Thymus (tissue), 11 donors: ENCODE results near the gene CEP131. TPM values are rescaled to one million over a fixed set of nuclear protein-coding genes. Genes with fewer than 3 reads are reported as not detected.
A peak's percentile ranks its signal among the peaks of the same experiment; 100 is the strongest.

Source experiments
- DNase-seq, 9 donors: peaks; one replicate each; pipeline ENCODE4 v3.0.0-alpha.2; 2013; ENCODE audit warnings: low spot score in 9 of 9, low read depth in 6 of 9, missing footprints in 1 of 9
- H3K27ac ChIP-seq, 2 donors: one replicate each; pipeline ENCODE4 v1.5.1; 2013; ENCODE audit warnings: control low read depth in 1 of 2, low read depth in 1 of 2, low read length in 1 of 2, mild to moderate bottlenecking in 1 of 2, moderate library complexity in 1 of 2
- H3K27me3 ChIP-seq, 2 donors: one replicate each; pipeline ENCODE4 v1.5.1; 2013; ENCODE audit warnings: low read length in 1 of 2; ENCODE audit not compliant: control insufficient read depth in 2 of 2, insufficient read depth in 1 of 2
- H3K36me3 ChIP-seq, 2 donors: one replicate each; pipeline ENCODE4 v1.5.1; 2013; ENCODE audit warnings: low read length in 1 of 2, mild to moderate bottlenecking in 1 of 2, moderate library complexity in 1 of 2; ENCODE audit not compliant: control insufficient read depth in 2 of 2, insufficient read depth in 2 of 2
- H3K4me1 ChIP-seq, 2 donors: one replicate each; pipeline ENCODE4 v1.5.1; 2013; ENCODE audit warnings: low read length in 2 of 2; ENCODE audit not compliant: control insufficient read depth in 2 of 2, insufficient read depth in 2 of 2
- H3K4me3 ChIP-seq, 2 donors: one replicate each; pipeline ENCODE4 v1.5.1; 2013; ENCODE audit warnings: low read length in 2 of 2, control low read depth in 1 of 2, mild to moderate bottlenecking in 1 of 2
- H3K9me3 ChIP-seq, 2 donors: one replicate each; pipeline ENCODE4 v1.5.1; 2013; ENCODE audit warnings: low read length in 1 of 2, mild to moderate bottlenecking in 1 of 2; ENCODE audit not compliant: control insufficient read depth in 2 of 2, insufficient read depth in 1 of 2
- WGBS: extraction: QIAGEN DNeasy Blood & Tissue Kit; methylation state at CpG from one replicate; pipeline ENCODE4 v1.1.7; 2013; 5-methylcytosine and 5-hydroxymethylcytosine counted together
- polyA plus RNA-seq: library from polyadenylated mRNA; stranded (reverse); fragments of 200-250 nt; gene quantifications from one replicate; pipeline ENCODE4 v1.2.3, GENCODE V29; 2013
- total RNA-seq: library from RNA; stranded (reverse); fragments of 120-200 nt; gene quantifications from one replicate; pipeline ENCODE4 v1.2.4, GENCODE V29; 2013
- donor health status: healthy.

CEP131 gene
- total and polyA plus RNA-seq, 2 donors, result 6.3 to 13.3 TPM

DNA sequence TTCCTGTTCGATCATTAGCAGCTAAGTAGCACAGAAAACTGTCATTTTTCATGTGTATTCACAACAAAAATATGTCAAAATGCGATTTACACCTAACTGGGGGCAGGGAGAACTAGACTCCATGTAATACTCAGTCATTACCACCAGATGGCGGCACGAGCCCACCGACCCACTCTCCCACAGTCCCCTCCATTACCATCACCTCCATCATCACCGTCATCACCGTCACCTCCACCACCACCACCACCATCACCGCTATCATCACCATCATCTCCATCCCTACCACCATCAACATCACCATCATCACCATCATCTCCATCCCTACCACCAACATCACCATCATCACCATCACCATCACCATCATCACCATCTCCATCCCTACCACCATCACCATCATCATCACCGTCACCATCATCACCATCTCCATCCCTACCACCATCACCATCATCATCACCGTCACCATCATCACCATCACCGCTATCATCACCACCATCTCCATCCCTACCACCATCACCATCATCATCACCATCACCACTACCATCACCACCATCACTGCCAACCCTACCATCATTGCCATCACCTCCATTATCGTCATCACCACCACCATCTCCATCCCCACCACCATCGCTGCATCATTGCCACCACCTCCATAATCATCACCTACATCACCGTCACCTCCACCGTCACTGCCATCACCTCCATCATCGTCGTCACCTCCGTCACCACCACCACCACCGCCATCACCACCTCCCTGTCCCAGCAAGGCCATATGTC, 30.8 kb upstream of the CEP131 start:
- WGBS, result 72% methylated on average over 19 of the region's 19 CpGs
- Histone ChIP-seq H3K27me3 (no peaks in the 10 kb centered on the region), H3K4me3 (no peak overlapping the region), H3K36me3 (peaks cover 47 to 60% of the 10 kb centered on the region in 2 donors), H3K9me3 (peaks cover 3 to 16% of the 10 kb centered on the region in 2 donors), H3K27ac (no peak overlapping the region), H3K4me1 (peaks cover 4 to 45% of the 10 kb centered on the region in 2 donors)
- DNase-seq, result peak in 4 of 9 donors; percentile 41 to 73 (median 60)

DNA sequence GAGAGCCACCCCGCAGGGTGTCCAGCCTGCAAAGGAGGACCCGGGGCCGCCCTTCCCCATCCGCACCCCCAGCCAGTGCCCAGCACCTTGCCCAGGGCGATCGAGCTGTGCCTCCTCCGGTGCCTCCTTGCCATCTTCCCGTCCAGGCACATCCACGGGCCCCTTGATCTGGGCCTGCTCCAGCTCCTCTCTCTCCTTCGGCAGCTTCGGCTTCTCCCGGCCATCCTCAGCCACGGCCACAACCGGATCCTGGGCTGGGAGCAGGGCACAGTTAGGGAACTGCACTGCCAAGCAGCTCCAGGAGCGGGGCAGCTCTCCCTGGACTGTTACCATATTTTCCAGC, 30.2 kb upstream of the CEP131 start:
- peak overlapping the region in 1 of 2 donors; percentile 87 for H3K27ac ChIP-seq
- H3K9me3 ChIP-seq, result peaks cover 3 to 16% of the 10 kb centered on the region in 2 donors
- H3K4me1 ChIP-seq, result peaks cover 4 to 45% of the 10 kb centered on the region in 2 donors
- no peaks in the 10 kb centered on the region for H3K27me3 ChIP-seq
- H3K36me3 ChIP-seq, result peaks cover 45 to 55% of the 10 kb centered on the region in 2 donors
- DNase-seq, result no peak
- no peak overlapping the region for H3K4me3 ChIP-seq
- 96% methylated on average over 15 of the region's 15 CpGs for WGBS

DNA sequence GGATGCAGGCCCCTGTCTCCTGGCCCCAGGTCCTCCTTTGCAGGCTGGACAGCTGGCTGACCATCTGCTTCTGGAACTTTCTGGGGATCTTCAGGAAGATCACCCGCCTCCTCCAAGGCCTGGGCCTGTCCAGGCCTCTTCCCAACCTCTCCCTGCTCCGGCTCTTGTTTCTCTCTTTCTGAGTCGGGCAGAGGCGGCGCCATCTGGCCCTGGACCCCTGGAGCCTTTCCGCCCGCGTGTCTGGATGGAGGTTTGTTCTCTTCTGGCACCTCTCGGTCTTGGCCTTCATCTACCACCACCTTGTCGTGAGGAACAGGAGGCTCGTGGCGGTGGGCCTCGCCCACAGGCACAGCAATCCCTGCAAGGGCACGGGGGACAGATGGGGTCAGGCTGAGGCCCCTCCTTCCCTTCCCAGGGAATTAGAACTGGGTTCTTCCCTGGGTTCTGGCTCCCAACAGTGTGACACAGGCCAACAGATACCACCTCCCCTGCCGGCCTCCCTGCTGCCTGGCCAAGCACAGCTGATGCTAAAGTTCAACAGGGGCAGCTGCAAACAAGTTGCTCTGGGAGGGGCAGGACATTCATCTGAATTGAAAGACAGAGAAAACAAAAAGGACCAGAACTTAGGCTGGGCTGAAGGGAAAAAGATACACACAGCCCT, 29.7 kb upstream of the CEP131 start:
- 93% methylated on average over 15 of the region's 15 CpGs for WGBS
- peak in 1 of 9 donors; percentile 16 for DNase-seq
- Histone ChIP-seq H3K4me1 (peaks cover 4 to 45% of the 10 kb centered on the region in 2 donors), H3K27me3 (no peaks in the 10 kb centered on the region), H3K27ac (peak overlapping the region; percentile 74 to 87), H3K36me3 (peaks cover 41 to 50% of the 10 kb centered on the region in 2 donors), H3K4me3 (no peak overlapping the region), H3K9me3 (peaks cover 3 to 16% of the 10 kb centered on the region in 2 donors)

DNA sequence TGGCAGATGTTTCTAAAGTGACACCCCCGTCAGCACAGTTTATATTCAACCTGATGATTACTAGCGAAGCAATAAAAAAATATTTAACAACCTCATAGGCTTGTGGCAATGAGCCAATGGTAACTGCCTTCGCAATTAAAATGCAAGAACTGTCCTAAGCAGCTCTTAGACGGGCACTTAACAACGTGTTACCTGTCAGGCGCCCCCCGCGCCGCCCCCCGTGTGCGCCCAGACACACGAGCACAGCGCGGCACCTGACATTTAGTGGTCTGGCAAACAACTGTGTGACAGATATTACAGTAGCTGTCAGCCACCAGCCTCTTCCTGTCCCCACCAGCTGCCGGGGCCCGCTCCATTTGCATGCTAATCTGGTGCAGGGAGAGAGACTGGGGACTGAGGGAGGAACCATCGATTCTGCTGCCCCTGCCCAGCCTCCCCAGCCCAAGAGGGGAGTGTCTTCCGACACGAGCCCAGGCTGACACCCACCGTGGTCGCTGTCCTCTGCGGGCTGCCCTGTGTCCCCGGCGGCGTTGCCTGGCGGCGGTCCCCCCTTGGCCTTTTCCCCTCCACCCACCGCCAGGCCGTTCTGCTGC, 29.0 kb upstream of the CEP131 start:
- 66% methylated on average over 29 of the region's 29 CpGs for WGBS
- no peak overlapping the region for H3K4me3 ChIP-seq
- peaks cover 4 to 45% of the 10 kb centered on the region in 2 donors for H3K4me1 ChIP-seq
- no peaks in the 10 kb centered on the region for H3K27me3 ChIP-seq
- DNase-seq, result peak in 6 of 9 donors; percentile 42 to 85 (median 64)
- H3K9me3 ChIP-seq, result peaks cover 3 to 16% of the 10 kb centered on the region in 2 donors
- peaks cover 37 to 44% of the 10 kb centered on the region in 2 donors for H3K36me3 ChIP-seq
- peak overlapping the region; percentile 74 to 87 for H3K27ac ChIP-seq

DNA sequence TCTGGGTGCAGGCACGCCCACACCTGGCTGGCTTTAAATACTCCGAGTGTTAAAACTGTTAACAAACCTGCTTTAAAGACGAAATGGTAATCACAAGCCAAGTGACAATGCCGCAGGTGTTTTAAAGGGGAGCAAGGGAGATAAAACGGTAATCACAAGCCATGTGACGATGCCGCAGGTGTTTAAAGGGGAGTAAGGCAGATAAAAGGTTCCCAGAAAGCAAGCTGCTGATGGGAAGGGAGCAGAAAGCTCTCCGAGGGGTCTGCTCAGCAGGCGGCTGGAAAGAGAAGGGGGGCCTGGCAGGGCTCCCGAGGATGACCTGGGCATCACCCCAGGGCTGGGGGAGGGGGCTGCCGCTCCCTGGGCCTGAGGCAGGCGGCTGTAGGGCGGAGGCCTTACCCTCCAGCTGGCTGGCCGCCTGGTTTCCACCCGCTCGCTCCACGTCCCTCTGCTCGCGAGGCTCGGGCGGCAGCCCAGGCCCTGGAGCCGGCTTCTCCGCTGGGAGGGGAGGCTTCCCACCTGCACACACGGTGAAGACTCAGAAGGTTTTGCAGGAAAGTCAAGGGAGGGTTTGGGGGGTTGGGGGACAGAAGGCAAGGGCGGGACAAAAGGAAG, 28.4 kb upstream of the CEP131 start:
- 59% methylated on average over 25 of the region's 25 CpGs for WGBS
- no peaks in the 10 kb centered on the region for H3K27me3 ChIP-seq
- peak in 4 of 9 donors; percentile 40 to 79 (median 50) for DNase-seq
- peaks cover 3 to 16% of the 10 kb centered on the region in 2 donors for H3K9me3 ChIP-seq
- H3K27ac ChIP-seq, result peak overlapping the region; percentile 58 to 87
- no peak overlapping the region for H3K4me3 ChIP-seq
- H3K36me3 ChIP-seq, result peaks cover 37 to 38% of the 10 kb centered on the region in 2 donors
- peaks cover 4 to 45% of the 10 kb centered on the region in 2 donors for H3K4me1 ChIP-seq

DNA sequence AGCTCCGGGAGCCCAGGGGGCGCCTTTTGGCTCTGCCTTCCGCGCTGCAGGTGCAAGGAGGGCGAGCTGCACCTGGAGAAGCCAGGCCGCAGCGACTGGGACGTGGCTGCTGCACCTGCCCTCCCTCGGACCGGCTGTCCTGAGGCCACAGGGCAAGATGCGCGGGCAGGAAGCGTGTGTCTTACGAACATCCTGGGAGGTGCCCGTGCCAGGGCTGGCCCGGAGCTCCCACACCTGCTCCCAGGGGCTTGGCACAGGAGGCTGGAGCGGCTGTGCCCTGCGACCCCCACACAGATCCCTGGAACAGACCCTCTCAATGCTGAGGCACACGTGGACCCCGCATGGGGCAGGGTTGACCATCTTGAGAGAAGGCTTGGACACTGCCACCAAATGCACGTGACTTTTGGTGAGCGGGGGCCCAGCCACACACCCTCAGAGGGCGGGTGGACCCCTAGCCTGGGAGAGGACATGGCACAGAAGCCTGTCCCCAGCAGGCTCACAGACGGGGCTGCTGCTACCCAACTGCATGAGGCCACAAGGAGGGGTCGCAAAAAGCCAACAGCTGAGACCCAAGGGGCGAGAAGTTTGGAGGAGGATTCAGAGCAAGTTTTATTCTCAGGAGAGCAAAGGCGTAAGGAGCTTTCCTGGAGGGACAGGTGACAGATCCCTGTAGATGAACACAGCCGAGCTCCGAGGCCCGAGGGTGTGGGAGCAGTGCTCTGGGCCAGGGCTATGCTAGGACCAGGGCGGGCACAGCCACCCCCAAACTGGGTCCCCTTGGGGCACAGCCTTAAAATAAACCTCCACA, 27.7 kb upstream of the CEP131 start:
- H3K4me1 ChIP-seq, result peaks cover 4 to 45% of the 10 kb centered on the region in 2 donors
- H3K27ac ChIP-seq, result peak overlapping the region; percentile 11 to 87
- H3K36me3 ChIP-seq, result peaks cover 36 to 44% of the 10 kb centered on the region in 2 donors
- H3K27me3 ChIP-seq, result no peaks in the 10 kb centered on the region
- DNase-seq, result peak in 1 of 9 donors; percentile 15
- H3K4me3 ChIP-seq, result no peak overlapping the region
- peaks cover 3 to 16% of the 10 kb centered on the region in 2 donors for H3K9me3 ChIP-seq
- 90% methylated on average over 31 of the region's 31 CpGs for WGBS

DNA sequence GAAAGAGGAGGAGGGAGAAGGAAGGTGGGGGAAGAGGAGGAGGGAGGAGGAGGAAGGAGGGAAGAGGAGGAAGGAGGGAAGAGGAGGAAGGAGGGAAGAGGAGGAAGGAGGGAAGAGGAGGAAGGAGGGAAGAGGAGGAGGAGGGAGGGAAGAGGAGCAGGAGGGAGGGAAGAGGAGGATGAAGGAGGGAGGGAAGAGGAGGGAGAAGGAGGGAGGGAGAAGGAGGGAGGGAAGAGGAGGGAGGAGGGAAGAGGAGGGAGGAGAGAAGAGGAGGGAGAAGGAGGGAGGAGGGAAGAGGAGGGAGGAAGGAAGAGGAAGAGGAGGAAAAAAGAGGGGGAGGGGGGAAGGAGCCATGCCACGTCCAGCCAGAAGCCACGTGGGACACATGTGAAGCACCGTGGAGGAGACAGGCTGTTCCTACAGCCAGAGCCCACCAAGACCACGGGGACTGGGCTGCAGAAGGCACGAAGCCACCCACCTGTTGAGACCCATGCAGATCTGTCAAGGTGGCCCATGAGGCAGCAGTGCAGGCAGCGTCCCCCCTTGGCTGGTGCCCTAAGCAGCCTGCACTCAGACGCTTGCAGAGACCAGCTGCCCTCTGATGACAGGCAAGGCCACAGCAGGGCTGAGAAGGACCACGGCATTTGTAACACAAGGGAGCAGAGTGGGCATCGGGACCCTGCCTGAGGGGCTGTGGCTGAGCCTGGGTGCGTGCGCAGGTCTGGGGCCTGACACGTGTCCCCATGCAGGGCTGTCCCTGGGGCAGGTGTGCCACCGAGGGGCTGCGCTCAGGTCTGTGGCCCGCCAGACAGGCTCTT, 26.7 kb upstream of the CEP131 start:
- Histone ChIP-seq H3K27ac (no peak overlapping the region), H3K36me3 (peaks cover 31 to 47% of the 10 kb centered on the region in 2 donors), H3K4me3 (no peak overlapping the region), H3K27me3 (no peaks in the 10 kb centered on the region), H3K9me3 (peaks cover 3 to 16% of the 10 kb centered on the region in 2 donors), H3K4me1 (peaks cover 4 to 39% of the 10 kb centered on the region in 2 donors)
- peak in 1 of 9 donors; percentile 25 for DNase-seq
- 96% methylated on average over 15 of the region's 15 CpGs for WGBS

DNA sequence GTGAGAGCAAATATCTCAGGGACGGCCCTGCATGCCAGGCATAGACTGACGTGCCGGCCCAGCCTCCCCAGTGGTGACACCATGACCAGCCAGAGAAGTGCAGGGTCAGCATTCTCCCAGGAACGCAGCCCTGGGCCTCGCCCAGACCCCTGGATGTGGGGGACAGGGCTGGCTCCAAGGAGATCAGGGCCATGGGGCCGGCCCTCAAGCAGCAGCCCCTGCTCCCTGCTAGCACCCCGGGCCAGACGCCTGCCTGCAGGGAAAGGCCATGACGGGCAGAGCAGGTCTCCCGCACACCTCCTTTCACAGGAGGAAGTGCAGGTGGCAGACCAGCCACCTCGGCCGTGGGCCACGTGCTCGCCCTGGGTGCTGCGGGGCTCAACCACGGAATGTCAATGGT, 25.9 kb upstream of the CEP131 start:
- no peak for DNase-seq
- peaks cover 3 to 16% of the 10 kb centered on the region in 2 donors for H3K9me3 ChIP-seq
- WGBS, result 91% methylated on average over 16 of the region's 16 CpGs
- peaks cover 4 to 39% of the 10 kb centered on the region in 2 donors for H3K4me1 ChIP-seq
- no peak overlapping the region for H3K27ac ChIP-seq
- no peak overlapping the region for H3K4me3 ChIP-seq
- H3K27me3 ChIP-seq, result no peaks in the 10 kb centered on the region
- H3K36me3 ChIP-seq, result peaks cover 29 to 49% of the 10 kb centered on the region in 2 donors
